HepG2 (cell line): ENCODE measurements around the gene IGF2BP3. TPM values are rescaled to one million over a fixed set of nuclear protein-coding genes. Genes with fewer than 3 reads are reported as not detected.

Experiments used
- BCL6 ChIP-seq: IDR thresholded peaks from 2 replicates; pipeline ENCODE4 v1.6.1; 2016; ENCODE audit warnings: missing genetic modification reagents, missing compliant biosample characterization
- CHD2 ChIP-seq: IDR thresholded peaks from 2 replicates; pipeline ENCODE4 v1.6.1; 2011; ENCODE audit warnings: low read depth, low read length, improper control_type of control experiment
- CREB3 ChIP-seq: sonication (generic); formaldehyde crosslinking; IDR thresholded peaks from 2 replicates; pipeline ENCODE4 v1.5.0; 2020; ENCODE audit warnings: missing genetic modification reagents
- KDM3A ChIP-seq: IDR thresholded peaks from 2 replicates; pipeline ENCODE4 v1.6.1; 2018; ENCODE audit warnings: low read depth, missing compliant biosample characterization
- KDM5A ChIP-seq: fragments of 200-600 bp; sonication (generic); IDR thresholded peaks from 2 replicates; pipeline ENCODE4 v1.7.0; 2018; ENCODE audit warnings: antibody characterized with exemption, mild to moderate bottlenecking, low read length, borderline replicate concordance
- PHB2 ChIP-seq: fragments of 450-650 bp; IDR thresholded peaks from 2 replicates; pipeline ENCODE4 v1.6.1; 2018; ENCODE audit not compliant: partially characterized antibody
- SMAD9 ChIP-seq: sonication (generic); formaldehyde crosslinking; IDR thresholded peaks from 2 replicates; pipeline ENCODE4 v1.5.1; 2020; ENCODE audit warnings: mild to moderate bottlenecking, missing genetic modification reagents
- TEAD3 ChIP-seq: optimal IDR thresholded peaks from 2 replicates; pipeline ENCODE3; 2016; ENCODE audit warnings: borderline replicate concordance
- TRIM24 ChIP-seq: sonication (generic); formaldehyde crosslinking; IDR thresholded peaks from 2 replicates; pipeline ENCODE4 v1.8.0; 2022; ENCODE audit warnings: mild to moderate bottlenecking, missing genetic modification reagents
- ZBTB42 ChIP-seq: sonication (generic); formaldehyde crosslinking; IDR thresholded peaks from 2 replicates; pipeline ENCODE4 v1.5.0; 2020; ENCODE audit warnings: mild to moderate bottlenecking, missing genetic modification reagents
- ZNF12 ChIP-seq: sonication (generic); formaldehyde crosslinking; IDR thresholded peaks from 2 replicates; pipeline ENCODE4 v1.5.0; 2020; ENCODE audit warnings: missing genetic modification reagents
- ZNF274 ChIP-seq: sonication (generic); formaldehyde crosslinking; IDR thresholded peaks from 2 replicates; pipeline ENCODE4 v1.5.1; 2020; ENCODE audit warnings: mild to moderate bottlenecking, missing genetic modification reagents
- ZNF354B ChIP-seq: sonication (generic); formaldehyde crosslinking; IDR thresholded peaks from 2 replicates; pipeline ENCODE4 v1.8.0; 2022; ENCODE audit warnings: mild to moderate bottlenecking, missing genetic modification reagents
- ZNF549 ChIP-seq: sonication (generic); formaldehyde crosslinking; IDR thresholded peaks from 2 replicates; pipeline ENCODE4 v1.5.0; 2020; ENCODE audit warnings: missing genetic modification reagents
- ZNF775 ChIP-seq: sonication (generic); formaldehyde crosslinking; IDR thresholded peaks from 2 replicates; pipeline ENCODE4 v1.4.0; 2020; ENCODE audit warnings: missing genetic modification reagents, mild to moderate bottlenecking, moderate library complexity, borderline replicate concordance
- ZUFSP ChIP-seq: sonication (generic); formaldehyde crosslinking; IDR thresholded peaks from 2 replicates; pipeline ENCODE4 v1.9.0; 2021; ENCODE audit warnings: missing genetic modification reagents, mild to moderate bottlenecking, borderline replicate concordance
- polyA plus RNA-seq, 8 experiments: library from polyadenylated mRNA; depleted of rRNA in 3 of 8; stranded (reverse) in 7 of 8; unstranded in 1 of 8; fragments of >200 nt; fragmentation: Illumina TruSeq in 4 of 8; extraction: Trizol in 4 of 8; gene quantifications; 2 replicates each; pipeline versions ENCODE4 v1.2.1 to v1.2.3, GENCODE V29; 2011 to 2016; ENCODE audit warnings: low read depth in 4 of 8, missing spikeins in 1 of 8, mixed read lengths in 1 of 8; ENCODE audit not compliant: insufficient read depth in 1 of 8
- total RNA-seq, 5 experiments: library from RNA; depleted of rRNA; stranded (reverse); fragments of >200 nt; fragmentation: Illumina TruSeq; extraction: Trizol; gene quantifications; 2 replicates each; pipeline ENCODE4 v1.2.3, GENCODE V29; 2016; ENCODE audit warnings: low read depth in 1 of 5
- TF ChIP-seq, protein P1 (sequence below): sonication (generic); formaldehyde crosslinking; IDR thresholded peaks from 2 replicates; pipeline ENCODE4 v1.5.1; 2020; ENCODE audit warnings: mild to moderate bottlenecking, missing genetic modification reagents
- TF ChIP-seq, protein P2 (sequence below): sonication (generic); formaldehyde crosslinking; IDR thresholded peaks from 2 replicates; pipeline ENCODE4 v1.5.0; 2020; ENCODE audit warnings: mild to moderate bottlenecking, missing genetic modification reagents, borderline replicate concordance

The IGF2BP3 gene
- total and polyA plus RNA-seq, 2 of the 13 experiments (the other 11 are each of a cell fraction or from before 2014, with no cell fraction given), result 37.7 to 39.5 TPM

- TF ChIP-seq, protein P1, sequence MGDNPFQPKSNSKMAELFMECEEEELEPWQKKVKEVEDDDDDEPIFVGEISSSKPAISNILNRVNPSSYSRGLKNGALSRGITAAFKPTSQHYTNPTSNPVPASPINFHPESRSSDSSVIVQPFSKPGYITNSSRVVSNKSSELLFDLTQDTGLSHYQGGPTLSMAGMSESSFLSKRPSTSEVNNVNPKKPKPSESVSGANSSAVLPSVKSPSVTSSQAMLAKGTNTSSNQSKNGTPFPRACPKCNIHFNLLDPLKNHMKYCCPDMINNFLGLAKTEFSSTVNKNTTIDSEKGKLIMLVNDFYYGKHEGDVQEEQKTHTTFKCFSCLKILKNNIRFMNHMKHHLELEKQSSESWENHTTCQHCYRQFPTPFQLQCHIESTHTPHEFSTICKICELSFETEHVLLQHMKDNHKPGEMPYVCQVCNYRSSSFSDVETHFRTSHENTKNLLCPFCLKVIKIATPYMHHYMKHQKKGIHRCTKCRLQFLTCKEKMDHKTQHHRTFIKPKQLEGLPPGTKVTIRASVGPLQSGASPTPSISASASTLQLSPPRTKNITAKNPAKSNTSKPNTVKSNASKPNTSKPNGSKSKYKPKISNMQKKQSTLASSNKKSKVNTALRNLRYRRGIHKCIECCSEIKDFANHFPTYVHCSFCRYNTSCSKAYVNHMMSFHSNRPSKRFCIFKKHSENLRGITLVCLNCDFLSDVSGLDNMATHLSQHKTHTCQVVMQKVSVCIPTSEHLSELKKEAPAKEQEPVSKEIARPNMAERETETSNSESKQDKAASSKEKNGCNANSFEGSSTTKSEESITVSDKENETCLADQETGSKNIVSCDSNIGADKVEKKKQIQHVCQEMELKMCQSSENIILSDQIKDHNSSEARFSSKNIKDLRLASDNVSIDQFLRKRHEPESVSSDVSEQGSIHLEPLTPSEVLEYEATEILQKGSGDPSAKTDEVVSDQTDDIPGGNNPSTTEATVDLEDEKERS (CRISPR knock-in tag), result peak; percentile 83
- TF ChIP-seq TRIM24, result no peak
- no peak for TF ChIP-seq PHB2
- no peak for TF ChIP-seq ZBTB42 (CRISPR knock-in tag)
- TF ChIP-seq BCL6 (CRISPR knock-in tag), result peak; percentile 65
- TF ChIP-seq KDM3A (CRISPR knock-in tag), result no peak
- TF ChIP-seq ZNF549, result no peak
- no peak for TF ChIP-seq ZNF775 (CRISPR knock-in tag)
- TF ChIP-seq, protein P2, sequence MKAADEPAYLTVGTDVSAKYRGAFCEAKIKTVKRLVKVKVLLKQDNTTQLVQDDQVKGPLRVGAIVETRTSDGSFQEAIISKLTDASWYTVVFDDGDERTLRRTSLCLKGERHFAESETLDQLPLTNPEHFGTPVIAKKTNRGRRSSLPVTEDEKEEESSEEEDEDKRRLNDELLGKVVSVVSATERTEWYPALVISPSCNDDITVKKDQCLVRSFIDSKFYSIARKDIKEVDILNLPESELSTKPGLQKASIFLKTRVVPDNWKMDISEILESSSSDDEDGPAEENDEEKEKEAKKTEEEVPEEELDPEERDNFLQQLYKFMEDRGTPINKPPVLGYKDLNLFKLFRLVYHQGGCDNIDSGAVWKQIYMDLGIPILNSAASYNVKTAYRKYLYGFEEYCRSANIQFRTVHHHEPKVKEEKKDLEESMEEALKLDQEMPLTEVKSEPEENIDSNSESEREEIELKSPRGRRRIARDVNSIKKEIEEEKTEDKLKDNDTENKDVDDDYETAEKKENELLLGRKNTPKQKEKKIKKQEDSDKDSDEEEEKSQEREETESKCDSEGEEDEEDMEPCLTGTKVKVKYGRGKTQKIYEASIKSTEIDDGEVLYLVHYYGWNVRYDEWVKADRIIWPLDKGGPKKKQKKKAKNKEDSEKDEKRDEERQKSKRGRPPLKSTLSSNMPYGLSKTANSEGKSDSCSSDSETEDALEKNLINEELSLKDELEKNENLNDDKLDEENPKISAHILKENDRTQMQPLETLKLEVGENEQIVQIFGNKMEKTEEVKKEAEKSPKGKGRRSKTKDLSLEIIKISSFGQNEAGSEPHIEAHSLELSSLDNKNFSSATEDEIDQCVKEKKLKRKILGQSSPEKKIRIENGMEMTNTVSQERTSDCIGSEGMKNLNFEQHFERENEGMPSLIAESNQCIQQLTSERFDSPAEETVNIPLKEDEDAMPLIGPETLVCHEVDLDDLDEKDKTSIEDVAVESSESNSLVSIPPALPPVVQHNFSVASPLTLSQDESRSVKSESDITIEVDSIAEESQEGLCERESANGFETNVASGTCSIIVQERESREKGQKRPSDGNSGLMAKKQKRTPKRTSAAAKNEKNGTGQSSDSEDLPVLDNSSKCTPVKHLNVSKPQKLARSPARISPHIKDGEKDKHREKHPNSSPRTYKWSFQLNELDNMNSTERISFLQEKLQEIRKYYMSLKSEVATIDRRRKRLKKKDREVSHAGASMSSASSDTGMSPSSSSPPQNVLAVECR (CRISPR knock-in tag), result no peak; the same call in 1 of the 2 replicates
- no peak for TF ChIP-seq ZNF354B (CRISPR knock-in tag)
- no peak for TF ChIP-seq CREB3 (CRISPR knock-in tag)
- no peak for TF ChIP-seq CHD2
- TF ChIP-seq ZUFSP (CRISPR knock-in tag), result no peak
- TF ChIP-seq ZNF12 (CRISPR knock-in tag), result peak; percentile 71
- TF ChIP-seq KDM5A, result peak; percentile 36; the same call in 1 of the 2 replicates
- TF ChIP-seq ZNF274, result no peak
- no peak for TF ChIP-seq SMAD9
- TF ChIP-seq TEAD3 (CRISPR knock-in tag), result peak; percentile 66
These were observed 176.7 kb downstream of the IGF2BP3 start (continued) for GRCh38 chr7:23293500-23294073.
